Measurements from ENCODE around the gene PRDM16.

Gene PRDM16

GRCh38 chr1:3247521-3248121 is 178.6 kb downstream of the PRDM16 start:
- DNase-seq, result no peak
- in situ Hi-C loops (cut with HindIII; ENCODE audit: low pct_ligation_motif_present, low pct_unique_long_range_greater_than_20kb, low sequenced_read_pairs), result no loop called here

DNA sequence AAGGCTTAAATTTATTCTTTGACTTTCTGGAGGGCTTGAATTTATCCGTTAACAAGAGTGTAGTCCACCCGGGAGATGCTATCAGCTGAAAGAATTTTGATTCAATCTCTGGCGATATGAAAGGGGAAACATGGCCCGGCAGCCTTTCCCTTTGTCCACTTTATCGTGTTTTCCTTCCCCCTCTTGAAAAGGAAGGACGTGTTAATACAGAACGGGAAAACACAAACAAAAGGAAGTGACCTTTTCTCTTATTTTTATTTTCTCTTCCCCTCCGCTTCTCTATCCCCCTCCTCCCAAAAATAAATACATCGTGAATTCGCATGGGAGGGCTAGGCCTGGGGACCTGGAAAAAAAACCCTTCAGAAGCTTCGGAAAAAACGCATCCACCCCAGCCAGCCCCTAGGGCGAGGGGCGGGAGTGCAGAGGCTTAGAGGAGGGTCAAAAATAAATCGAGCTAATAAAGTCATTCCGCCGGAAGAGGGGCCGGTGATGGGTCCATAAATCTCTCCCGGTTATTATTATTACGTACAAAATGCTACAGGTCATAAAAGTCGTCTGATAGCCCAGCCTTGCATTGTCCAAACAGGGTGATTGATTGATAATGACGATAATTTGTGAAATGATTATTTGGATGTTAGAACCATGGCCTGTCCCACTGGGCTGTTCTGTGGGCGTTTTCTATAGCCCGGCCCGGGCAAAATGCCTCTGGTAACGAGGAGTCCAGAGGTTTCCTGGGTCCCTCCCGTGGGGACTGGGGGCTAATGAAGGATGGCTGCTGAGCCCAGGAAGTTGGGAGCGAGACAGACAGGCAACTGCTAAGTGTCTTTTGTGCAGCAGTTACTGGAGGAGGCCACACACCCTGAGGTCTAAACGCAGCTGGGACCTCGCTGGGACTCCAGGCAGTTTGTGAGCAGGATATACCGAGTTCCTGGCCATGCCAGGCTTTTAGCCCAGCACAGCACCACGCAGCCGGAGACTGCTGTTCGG is 179.4 kb downstream of the PRDM16 start:
- in situ Hi-C loops (cut with HindIII; ENCODE audit: low pct_ligation_motif_present, low pct_unique_long_range_greater_than_20kb, low sequenced_read_pairs), result no loop called here
- DNase-seq, result no peak

- in situ Hi-C loops (cut with HindIII; ENCODE audit: low pct_ligation_motif_present, low pct_unique_long_range_greater_than_20kb, low sequenced_read_pairs), result no loop called here
- DNase-seq, result no peak
Observed at GRCh38 chr1:3249231-3249630, 180.2 kb downstream of the PRDM16 start.

DNA sequence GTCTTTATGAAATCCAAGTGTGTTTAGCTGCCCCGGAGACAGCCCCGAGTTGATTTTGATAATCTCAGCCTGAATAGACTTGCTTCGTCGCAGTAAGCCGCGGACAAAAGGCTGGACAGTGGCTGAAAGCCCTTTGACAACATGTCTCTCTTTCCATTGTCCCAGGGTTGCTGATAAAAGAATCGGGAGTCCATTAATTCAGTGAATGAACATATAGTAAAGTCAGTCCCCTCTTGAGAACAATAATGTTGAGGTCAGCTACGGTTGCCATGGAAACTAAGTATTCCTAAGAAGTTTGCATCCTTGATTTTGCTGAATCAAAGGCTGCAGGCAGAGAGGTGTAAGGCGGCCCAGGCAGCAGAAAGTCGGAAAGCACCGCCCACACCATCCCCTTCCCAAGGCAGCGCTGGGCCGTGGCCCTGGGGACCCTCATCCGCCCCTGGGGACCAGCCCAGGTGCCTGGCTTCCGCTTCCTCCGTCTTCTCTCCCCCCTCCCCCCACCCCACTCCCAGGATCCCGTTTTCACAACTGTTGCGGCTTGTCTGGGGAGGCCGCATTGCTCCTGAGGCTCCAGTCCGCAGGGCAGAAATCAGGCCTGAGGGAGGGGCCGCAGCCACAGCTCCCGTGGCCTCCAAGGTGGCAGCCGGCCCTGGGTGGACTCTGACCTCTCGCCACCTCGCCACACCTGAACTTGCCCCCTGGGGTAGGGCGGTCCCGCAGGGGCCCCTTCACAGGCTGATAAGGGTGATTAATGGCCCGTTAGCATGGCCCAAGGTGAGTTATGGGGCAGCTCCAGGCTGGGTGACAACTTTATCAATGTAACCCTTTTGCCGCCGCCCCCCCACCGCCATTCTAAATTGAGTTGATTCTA is 180.9 kb downstream of the PRDM16 start:
- in situ Hi-C loops (cut with HindIII; ENCODE audit: low pct_ligation_motif_present, low pct_unique_long_range_greater_than_20kb, low sequenced_read_pairs), result no loop called here
- DNase-seq, result no peak

DNA sequence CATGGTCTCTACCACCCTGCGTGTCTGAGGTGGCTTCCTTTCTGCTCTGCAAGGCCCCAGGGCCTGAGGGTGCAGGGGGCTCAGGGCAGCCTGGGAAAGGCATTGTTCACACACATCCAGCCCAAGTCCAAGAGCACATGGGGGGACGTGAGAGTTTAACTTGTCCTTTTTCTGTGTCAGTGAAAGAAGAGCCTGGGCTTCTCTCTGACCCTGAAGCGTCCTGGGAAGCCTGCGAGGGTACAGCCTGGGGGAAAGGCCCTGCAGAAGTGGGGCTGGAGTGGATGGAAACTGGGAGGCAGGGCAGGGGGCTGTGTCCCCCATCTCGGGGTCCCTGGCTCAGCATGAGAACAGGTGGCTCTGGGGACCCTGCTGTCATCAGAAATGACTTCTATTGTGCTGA is 181.6 kb downstream of the PRDM16 start:
- in situ Hi-C loops (cut with HindIII; ENCODE audit: low pct_ligation_motif_present, low pct_unique_long_range_greater_than_20kb, low sequenced_read_pairs), result no loop called here
- no peak for DNase-seq

DNA sequence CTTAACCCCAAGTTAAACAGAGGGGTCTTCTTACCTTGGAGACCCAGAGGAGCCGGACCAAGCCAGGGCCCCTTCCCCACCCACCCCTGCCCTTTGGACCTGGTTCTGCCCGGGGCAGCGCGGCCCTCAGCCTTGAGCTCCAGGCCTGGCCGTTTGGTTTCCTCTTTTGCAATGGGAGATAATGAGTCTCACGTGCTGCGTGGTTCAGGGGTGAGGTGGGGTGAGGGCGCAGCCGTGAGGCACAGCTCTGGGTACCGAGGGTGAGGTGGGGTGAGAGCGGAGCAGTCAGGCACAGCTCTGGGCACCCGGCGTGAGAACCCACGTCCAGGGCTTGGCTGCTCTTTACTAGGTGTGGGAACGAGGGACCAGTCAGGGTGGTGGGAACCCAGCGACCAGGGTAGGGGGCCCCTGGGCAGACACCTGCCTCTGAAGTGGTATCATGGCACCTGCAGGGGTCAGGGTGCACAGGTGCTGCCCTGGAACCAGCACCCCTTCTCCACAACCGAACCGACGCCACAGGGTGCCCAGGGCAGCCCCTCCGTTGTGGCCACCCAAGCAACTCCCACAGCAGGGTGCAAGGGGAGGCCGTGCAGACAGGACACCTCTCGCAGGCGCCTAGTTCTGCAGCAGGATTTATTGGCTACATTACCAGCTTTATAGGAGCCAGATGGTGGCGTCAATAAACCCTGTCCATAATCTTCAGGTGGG is 182.2 kb downstream of the PRDM16 start:
- in situ Hi-C loops (cut with HindIII; ENCODE audit: low pct_ligation_motif_present, low pct_unique_long_range_greater_than_20kb, low sequenced_read_pairs), result no loop called here
- no peak for DNase-seq

DNA sequence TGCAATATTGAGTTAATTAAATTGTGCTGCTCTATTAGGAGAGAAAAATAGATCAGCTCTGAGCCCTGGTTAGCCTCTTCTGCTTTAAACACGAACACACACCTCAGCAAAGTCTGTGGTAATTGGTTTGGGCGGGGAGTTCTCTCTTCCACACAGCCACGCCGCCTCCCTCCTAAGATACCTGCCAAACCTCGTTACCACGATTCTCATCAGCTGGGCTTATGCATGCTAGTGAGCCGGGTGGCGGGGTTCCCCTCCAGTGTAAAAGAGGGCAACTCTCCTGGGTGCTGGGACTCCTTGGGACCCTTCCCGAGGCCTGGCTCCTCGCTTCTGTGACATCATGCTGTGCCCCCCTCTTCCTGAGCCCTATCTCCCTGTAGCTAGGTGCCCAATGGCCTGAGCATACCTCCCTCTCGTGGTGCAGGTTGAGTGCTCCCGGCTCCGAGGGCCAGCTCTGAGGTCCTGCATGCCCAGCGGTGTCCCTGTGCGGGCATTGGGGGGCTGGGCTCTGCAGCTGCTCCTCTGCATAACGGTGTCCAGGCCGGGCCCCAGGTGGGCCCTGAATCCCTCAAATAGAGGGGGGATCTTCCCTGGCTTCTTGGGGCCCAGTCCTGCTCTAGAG is 182.9 kb downstream of the PRDM16 start:
- DNase-seq, result no peak
- in situ Hi-C loops (cut with HindIII; ENCODE audit: low pct_ligation_motif_present, low pct_unique_long_range_greater_than_20kb, low sequenced_read_pairs), result no loop called here

GRCh38 chr1:3255680-3256079 is 186.7 kb downstream of the PRDM16 start:
- in situ Hi-C loops (cut with HindIII; ENCODE audit: low pct_ligation_motif_present, low pct_unique_long_range_greater_than_20kb, low sequenced_read_pairs), result no loop called here
- DNase-seq, result no peak

DNA sequence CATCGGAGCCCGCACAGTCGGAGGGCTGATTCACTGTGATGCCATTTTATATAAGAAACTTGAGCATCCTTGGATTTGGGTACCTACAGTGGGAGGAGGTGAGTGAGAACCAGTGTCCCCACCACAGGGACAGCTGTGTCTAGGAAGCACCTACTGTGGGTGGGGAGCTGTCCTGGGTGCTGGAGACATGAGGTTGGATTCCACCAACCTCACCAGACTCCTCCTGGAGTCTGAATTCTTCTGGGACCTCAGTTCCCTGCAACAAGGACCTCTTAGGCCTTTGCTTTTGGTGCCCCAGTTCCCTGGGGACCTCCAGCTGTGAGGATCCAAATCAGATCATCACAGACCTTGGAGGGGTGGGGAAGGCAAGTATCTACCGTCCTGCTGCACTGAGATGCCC is 188.8 kb downstream of the PRDM16 start:
- no peak for DNase-seq
- in situ Hi-C loops (cut with HindIII; ENCODE audit: low pct_ligation_motif_present, low pct_unique_long_range_greater_than_20kb, low sequenced_read_pairs), result no loop called here

DNA sequence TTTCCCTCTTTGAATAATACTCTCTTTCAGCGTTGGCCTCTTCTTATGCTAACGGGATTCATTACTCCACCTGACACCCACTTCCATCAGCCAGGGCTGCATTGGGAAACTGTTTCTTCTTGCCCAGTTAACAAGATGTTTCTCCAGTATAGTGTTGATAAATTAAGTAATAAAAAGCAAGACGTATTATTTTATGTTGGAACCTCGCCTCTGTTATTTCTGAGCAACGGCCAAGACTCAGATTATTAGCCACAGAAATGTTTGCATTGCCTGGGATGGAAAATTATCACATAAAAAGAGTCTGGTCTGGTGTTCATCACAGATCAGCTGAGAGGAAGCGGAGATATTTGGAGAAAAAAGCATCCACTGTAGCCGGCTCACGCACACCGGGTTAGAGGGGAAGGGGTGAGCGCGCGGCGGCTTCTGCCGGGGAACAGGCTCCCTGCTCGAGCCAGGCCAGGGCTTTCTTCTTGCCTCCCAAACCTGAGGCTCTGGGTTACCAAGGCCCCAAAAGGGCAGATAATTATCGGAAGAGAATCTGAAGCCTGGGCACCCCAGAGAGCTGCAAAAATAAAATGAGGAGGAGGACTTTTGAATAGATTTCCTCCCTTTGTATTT is 189.5 kb downstream of the PRDM16 start:
- DNase-seq, result no peak
- in situ Hi-C loops (cut with HindIII; ENCODE audit: low pct_ligation_motif_present, low pct_unique_long_range_greater_than_20kb, low sequenced_read_pairs), result no loop called here

DNA sequence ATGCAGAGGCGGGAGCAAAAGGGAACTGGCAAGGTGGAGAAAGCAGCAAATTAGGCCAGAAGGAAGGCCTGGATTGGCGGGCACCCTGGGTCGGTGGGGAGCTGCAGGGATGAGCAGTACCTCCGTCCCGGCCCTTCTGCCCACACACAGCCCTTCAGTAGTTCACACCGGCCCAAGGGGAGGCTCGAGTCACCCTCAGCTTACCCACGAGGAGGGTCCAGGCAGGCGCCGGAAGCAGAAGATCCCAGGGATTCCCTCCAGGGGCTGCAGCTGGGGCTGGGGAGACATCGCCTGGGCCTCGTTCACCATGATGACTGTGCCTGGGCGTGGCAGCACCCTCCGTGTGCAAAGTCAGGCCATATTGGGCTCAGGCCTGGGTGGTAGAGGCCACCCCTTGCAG is 190.0 kb downstream of the PRDM16 start:
- no peak for DNase-seq
- in situ Hi-C loops (cut with HindIII; ENCODE audit: low pct_ligation_motif_present, low pct_unique_long_range_greater_than_20kb, low sequenced_read_pairs), result no loop called here

GRCh38 chr1:3261007-3261968 is 192.3 kb downstream of the PRDM16 start:
- in situ Hi-C loops (cut with HindIII; ENCODE audit: low pct_ligation_motif_present, low pct_unique_long_range_greater_than_20kb, low sequenced_read_pairs), result no loop called here

GRCh38 chr1:3261969-3262579 is 193.1 kb downstream of the PRDM16 start:
- no peak for DNase-seq
- in situ Hi-C loops (cut with HindIII; ENCODE audit: low pct_ligation_motif_present, low pct_unique_long_range_greater_than_20kb, low sequenced_read_pairs), result no loop called here

More at GRCh38 chr1:3261007-3261968, 192.3 kb downstream of the PRDM16 start:
- no peak for DNase-seq

GRCh38 chr1:3262681-3263286 is 193.8 kb downstream of the PRDM16 start:
- in situ Hi-C loops (cut with HindIII; ENCODE audit: low pct_ligation_motif_present, low pct_unique_long_range_greater_than_20kb, low sequenced_read_pairs), result no loop called here
- no peak for DNase-seq

DNA sequence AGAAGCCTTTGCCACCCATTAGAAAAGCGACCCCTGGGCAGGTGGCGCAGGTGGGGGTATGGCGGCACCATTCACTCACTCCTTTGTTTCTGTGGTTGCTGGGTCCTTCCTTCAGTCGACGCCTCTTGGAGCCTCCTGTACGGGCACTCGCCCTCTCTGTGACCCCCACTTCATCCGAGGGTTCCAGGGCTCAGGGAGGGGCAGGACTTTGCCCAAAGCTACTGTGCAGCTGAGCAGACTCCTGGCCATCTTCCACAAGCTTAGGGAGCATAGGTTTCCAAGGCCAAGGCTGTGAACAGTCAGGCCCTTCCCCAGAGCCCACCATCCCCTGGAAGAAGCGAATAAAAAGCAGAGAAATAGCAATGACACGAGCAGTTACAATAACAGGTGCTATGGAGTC is 194.8 kb downstream of the PRDM16 start:
- in situ Hi-C loops (cut with HindIII; ENCODE audit: low pct_ligation_motif_present, low pct_unique_long_range_greater_than_20kb, low sequenced_read_pairs), result no loop called here

DNA sequence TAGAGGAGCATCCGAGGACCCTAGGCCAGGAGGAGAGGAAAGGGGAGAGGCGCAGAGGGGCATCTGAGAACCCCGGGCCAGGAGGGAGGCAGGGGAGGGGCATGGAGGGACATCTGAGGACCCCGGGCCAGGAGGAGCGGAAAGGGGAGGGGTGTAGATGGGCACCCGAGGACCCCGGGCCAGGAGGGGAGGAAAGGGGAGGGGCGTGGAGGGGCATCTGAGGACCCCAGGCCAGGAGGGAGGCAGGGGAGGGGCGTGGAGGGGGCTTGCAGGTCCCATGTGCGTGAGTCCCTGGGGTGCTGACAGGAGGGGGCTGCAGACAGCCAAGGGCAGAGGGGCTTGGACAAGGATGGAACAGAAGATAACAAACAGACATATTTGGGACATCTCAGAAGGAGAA is 195.5 kb downstream of the PRDM16 start:
- no peak for DNase-seq
- in situ Hi-C loops (cut with HindIII; ENCODE audit: low pct_ligation_motif_present, low pct_unique_long_range_greater_than_20kb, low sequenced_read_pairs), result no loop called here

More for the DNA sequence above, 194.8 kb downstream of the PRDM16 start:
- no peak for DNase-seq

All from ACHN (cell line).